GM18507 (cell line): ENCODE data around the gene NTSR2.

ENCODE experiments used
- DNase-seq: peaks from one replicate; pipeline ENCODE4 v3.0.0; 2011; ENCODE audit warnings: low read depth; ENCODE audit not compliant: insufficient read length; ENCODE audit errors: extremely low spot score
- FAIRE-seq: peaks from 2 replicates; lab custom pipeline; 2011; peaks lifted over from hg19 to GRCh38; lab: Jason Lieb, UNC

The NTSR2 gene

GRCh38 chr2:11669454-11670291 is at the start of gene NTSR2:
NTSR2 (minus strand) TSS chr2:11670195; CDS start chr2:11670129, 66 bp downstream.
- no peak for DNase-seq
- no peak for FAIRE-seq

GRCh38 chr2:11719230-11719977 is 49.4 kb upstream of the NTSR2 start:
- no peak for DNase-seq
- FAIRE-seq: no peak

- DNase-seq (no peak), FAIRE-seq (no peak)
These were observed 48.6 kb upstream of the NTSR2 start for GRCh38 chr2:11718606-11719005.

GRCh38 chr2:11717623-11718022 is 47.6 kb upstream of the NTSR2 start:
- no peak for FAIRE-seq

GRCh38 chr2:11716689-11717321 is 46.8 kb upstream of the NTSR2 start:
- no peak for DNase-seq
- FAIRE-seq: no peak

More at GRCh38 chr2:11717623-11718022, 47.6 kb upstream of the NTSR2 start:
- no peak for DNase-seq

- DNase-seq: no peak
- no peak for FAIRE-seq
These were observed 46.1 kb upstream of the NTSR2 start for GRCh38 chr2:11715987-11716652.

GRCh38 chr2:11713815-11714214 is 43.8 kb upstream of the NTSR2 start:
- FAIRE-seq (no peak), DNase-seq (no peak)

GRCh38 chr2:11712866-11713265 is 42.9 kb upstream of the NTSR2 start:
- no peak for DNase-seq
- no peak for FAIRE-seq

GRCh38 chr2:11711751-11712150 is 41.8 kb upstream of the NTSR2 start:
- DNase-seq: no peak
- FAIRE-seq: no peak

GRCh38 chr2:11711354-11711716 is 41.3 kb upstream of the NTSR2 start:
- FAIRE-seq (no peak), DNase-seq (no peak)

- FAIRE-seq: no peak
These were observed 40.8 kb upstream of the NTSR2 start for GRCh38 chr2:11710632-11711353.

GRCh38 chr2:11710210-11710609 is 40.2 kb upstream of the NTSR2 start:
- no peak for DNase-seq
- FAIRE-seq: no peak

More at GRCh38 chr2:11710632-11711353, 40.8 kb upstream of the NTSR2 start:
- no peak for DNase-seq

- no peak for FAIRE-seq
These were observed 39.3 kb upstream of the NTSR2 start for GRCh38 chr2:11709293-11709692.

GRCh38 chr2:11708106-11708505 is 38.1 kb upstream of the NTSR2 start:
- DNase-seq (no peak), FAIRE-seq (no peak)

More at GRCh38 chr2:11709293-11709692, 39.3 kb upstream of the NTSR2 start:
- no peak for DNase-seq

GRCh38 chr2:11705711-11706110 is 35.7 kb upstream of the NTSR2 start:
- FAIRE-seq (no peak), DNase-seq (no peak)

GRCh38 chr2:11705063-11705462 is 35.1 kb upstream of the NTSR2 start:
- no peak for FAIRE-seq
- no peak for DNase-seq

- DNase-seq (no peak), FAIRE-seq (no peak)
These were observed 33.7 kb upstream of the NTSR2 start for GRCh38 chr2:11703700-11704099.

GRCh38 chr2:11702946-11703345 is 33.0 kb upstream of the NTSR2 start:
- DNase-seq (no peak), FAIRE-seq (no peak)

GRCh38 chr2:11701751-11702301 is 31.8 kb upstream of the NTSR2 start:
- FAIRE-seq: no peak
- DNase-seq: no peak
